ENCODE measurements around the gene MOCS2.
"Not testable (repeated sequence)": the region's sequence is repeated elsewhere in the genome, so short reads cannot be mapped to it uniquely, and the experiment has no call there.

GRCh38 chr5:53112307-53112706 lies 2.8 kb upstream of the MOCS2 start:
- TF ChIP-seq POLR2AphosphoS2 (IDR thresholded peaks at IDR 0.05; ENCODE audit: low read depth, low read length); MXI1 (IDR thresholded peaks at IDR 0.05; ENCODE audit: low read depth, low read length); EGR1 (IDR thresholded peaks at IDR 0.05; ENCODE audit: borderline replicate concordance in 1 of 2, low read depth in 2 of 2, low read length in 2 of 2); PBX3 (IDR thresholded peaks at IDR 0.05; ENCODE audit: insufficient replicate concordance, low read depth, low read length); TAF1 (IDR thresholded peaks at IDR 0.05; ENCODE audit: borderline replicate concordance, low read depth, low read length); EZH2 (IDR thresholded peaks at IDR 0.05; ENCODE audit: borderline replicate concordance, control insufficient read depth, low read depth, low read length); ZNF274 (IDR thresholded peaks at IDR 0.05; ENCODE audit: insufficient read depth, insufficient read length); SUPT20H (IDR thresholded peaks at IDR 0.05; ENCODE audit: borderline replicate concordance, control insufficient read depth, low read depth, low read length): not testable (repeated sequence)
